Anterior cingulate cortex (tissue), 58 donors: ENCODE results near the gene TBC1D22A.

ENCODE experiments used
- DNase-seq, 58 donors: peaks; one replicate each; lab custom pipeline; 2025; lab: John Stamatoyannopoulos, UW

TBC1D22A gene

GRCh38 chr22:47194476-47195155 lies 432.2 kb downstream of the TBC1D22A start:
- no peak for DNase-seq

- DNase-seq, result no peak
These were observed 432.7 kb downstream of the TBC1D22A start for GRCh38 chr22:47195156-47195483.

- DNase-seq, result no peak
These were observed 433.2 kb downstream of the TBC1D22A start for GRCh38 chr22:47195484-47196165.

- DNase-seq, result no peak
These were observed 433.9 kb downstream of the TBC1D22A start for GRCh38 chr22:47196166-47196849.

- no peak for DNase-seq
These were observed 434.7 kb downstream of the TBC1D22A start for GRCh38 chr22:47196881-47197772.

GRCh38 chr22:47197773-47198500 lies 435.5 kb downstream of the TBC1D22A start:
- no peak for DNase-seq

- no peak for DNase-seq
These were observed 436.4 kb downstream of the TBC1D22A start for GRCh38 chr22:47198801-47199251.

GRCh38 chr22:47199261-47199978 lies 437.0 kb downstream of the TBC1D22A start:
- DNase-seq, result no peak

GRCh38 chr22:47199979-47200272 lies 437.5 kb downstream of the TBC1D22A start:
- DNase-seq, result no peak

GRCh38 chr22:47200273-47201051 lies 438.0 kb downstream of the TBC1D22A start:
- DNase-seq, result no peak

- DNase-seq, result no peak
These were observed 438.9 kb downstream of the TBC1D22A start for GRCh38 chr22:47201186-47201995.

- DNase-seq, result no peak
These were observed 439.8 kb downstream of the TBC1D22A start for GRCh38 chr22:47201996-47202818.

GRCh38 chr22:47202819-47203553 lies 440.5 kb downstream of the TBC1D22A start:
- DNase-seq, result no peak

- DNase-seq, result no peak
These were observed 441.1 kb downstream of the TBC1D22A start for GRCh38 chr22:47203554-47203991.

- DNase-seq, result no peak
These were observed 441.8 kb downstream of the TBC1D22A start for GRCh38 chr22:47204002-47204979.
